ENCODE results near the gene FBXO11.
A peak's percentile ranks its signal among the peaks of the same experiment; 100 is the strongest.
"Not testable (repeated sequence)": the region's sequence is repeated elsewhere in the genome, so short reads cannot be mapped to it uniquely, and the experiment has no call there.

FBXO11 gene

DNA sequence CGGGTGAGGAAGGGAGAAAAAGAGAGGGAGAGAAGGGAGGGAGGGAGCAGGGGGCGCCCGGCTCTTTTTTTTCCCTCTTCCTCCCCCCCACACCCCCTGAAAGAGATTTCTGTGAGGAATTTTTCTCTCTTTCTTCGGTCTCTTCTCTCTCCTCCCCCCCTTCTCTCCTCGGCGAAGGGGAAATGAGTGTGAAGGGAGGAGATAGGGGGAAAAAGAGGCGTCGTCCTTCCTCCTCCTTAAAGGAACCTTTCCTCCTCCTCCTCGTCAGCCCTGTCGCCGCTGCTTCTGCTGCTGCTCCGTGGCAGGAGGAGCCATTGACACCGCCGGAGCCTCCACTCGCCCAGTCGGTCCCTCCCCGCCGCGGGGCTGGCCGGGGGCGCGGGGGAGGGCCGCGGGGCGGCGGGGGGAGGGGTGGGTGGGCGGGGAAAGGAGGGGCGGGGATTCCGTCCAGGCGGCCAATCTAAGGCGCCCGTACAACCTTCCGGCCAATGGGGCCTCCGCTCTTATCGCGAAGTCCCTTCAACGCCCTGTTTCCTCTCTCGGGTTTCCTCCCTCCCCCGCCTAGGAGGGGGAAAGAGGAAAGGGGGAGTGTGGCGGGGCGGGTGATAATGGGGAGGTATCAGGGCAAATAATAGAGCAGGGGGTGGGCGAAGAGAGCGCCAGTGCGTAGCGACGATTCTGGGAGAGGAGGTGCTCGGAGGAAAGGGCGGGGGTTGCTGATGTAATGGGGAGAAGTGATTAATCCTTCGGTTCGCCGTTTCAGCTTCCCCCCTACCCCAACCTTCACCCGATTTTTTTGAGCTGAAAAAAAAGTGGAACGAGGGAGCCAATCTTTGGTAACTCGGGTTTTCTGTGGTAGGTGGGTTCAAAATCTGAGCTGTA, at the start of gene FBXO11:
TSS of gene FBXO11 (minus strand) at position 342 of the 882 bp plus-strand sequence. CDS start 778 bp downstream, outside the sequence.
- peak; percentile 100 for DNase-seq

DNA sequence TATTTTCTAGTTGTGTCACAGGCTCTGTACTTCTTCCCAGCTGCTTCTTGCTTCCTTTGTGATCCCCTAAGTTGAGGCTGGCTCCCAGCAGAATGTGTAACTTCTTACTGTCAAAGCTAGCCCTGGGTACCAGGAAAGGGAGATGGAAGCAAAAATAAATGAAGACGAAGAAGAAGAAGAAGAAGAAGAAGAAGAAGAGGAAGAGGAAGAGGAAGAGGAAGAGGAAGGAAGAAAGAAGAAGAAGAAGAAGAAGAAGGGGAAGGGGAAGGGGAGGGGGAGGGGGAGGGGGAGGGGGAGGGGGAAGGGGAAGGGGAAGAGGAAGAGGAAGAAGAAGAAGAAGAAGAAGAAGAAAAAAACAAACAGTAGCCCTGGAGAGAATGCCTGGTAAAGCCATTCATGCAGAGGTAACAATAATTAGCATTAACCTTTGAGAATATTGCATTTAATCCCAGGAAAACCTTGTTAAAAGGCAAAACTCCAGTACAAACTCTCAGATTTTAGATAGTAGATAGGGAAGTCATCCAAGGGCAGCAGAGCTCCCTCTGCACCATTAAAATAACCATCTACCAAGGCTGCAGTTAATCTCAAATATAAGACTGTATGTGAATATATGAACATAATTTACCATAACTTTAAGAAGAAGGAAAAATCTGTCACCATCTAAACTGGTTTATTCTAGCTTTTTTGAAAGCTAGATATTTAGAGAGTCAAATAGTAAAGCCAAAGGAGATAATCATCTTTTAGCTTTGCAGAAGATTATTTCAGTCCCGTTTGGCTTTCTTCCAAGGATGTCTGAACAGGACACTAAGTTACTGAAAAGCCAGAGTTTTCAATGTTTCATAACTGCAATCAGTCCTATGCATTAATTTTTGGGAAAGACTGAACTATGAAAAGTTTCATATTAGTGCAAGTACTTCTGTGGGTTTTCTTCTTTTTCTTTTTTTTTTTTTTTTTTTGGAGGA, 44.3 kb upstream of the FBXO11 start:
- DNase-seq = peak; percentile 40

DNA sequence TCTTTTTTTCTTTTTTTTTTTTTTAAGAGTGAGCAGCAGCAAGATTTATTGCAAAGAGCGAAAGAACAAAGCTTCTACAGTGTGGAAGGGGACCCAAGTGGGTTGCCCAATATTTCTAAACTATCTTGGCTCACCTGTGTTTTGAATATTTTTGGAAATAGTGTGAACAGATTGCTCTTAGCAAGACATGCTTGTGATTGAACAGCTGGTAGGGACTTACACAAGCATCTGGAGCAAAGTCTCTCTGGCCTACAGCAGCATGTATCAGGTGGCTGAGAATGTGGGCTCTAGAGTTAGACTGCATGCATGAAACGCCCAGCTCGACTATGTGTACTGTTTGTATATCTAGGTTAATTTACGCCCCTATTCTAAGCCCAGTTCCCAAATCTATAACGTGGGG, 40.3 kb upstream of the FBXO11 start:
- peak; percentile 63 for DNase-seq

DNA sequence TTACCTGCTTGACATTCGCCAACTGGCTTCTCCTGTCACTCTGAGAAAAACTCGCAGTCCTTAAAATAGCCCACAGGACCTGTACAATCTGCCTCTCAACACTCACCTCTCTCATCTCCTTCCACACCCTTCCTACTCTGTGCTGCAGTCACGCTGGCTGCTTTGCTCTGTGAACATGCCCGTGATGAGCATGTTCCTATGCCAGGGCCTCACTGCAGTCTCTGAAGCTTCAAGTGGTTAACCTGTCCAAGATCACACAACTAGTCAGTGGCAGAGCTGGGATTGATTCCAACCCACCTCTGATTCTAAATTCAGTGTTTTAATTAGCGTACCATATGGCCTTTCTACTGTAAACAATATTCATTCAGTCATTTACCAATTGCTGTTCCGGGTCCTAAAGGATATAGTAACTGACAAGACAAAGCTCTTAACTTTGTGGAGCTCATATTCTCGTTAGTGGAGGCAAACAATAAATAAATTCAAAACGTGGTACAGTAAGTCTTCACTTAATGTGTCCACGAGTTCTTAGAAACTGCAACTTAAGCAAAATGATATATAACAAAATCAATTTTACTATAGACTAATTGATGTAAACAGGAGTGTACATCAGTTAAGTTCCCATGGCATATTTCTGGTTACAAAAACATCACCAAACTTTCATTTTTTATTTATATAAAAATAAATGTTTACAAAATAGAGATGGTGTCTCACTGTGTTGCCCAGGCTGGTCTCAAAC, 38.9 kb upstream of the FBXO11 start:
- DNase-seq = peak; percentile 37

DNA sequence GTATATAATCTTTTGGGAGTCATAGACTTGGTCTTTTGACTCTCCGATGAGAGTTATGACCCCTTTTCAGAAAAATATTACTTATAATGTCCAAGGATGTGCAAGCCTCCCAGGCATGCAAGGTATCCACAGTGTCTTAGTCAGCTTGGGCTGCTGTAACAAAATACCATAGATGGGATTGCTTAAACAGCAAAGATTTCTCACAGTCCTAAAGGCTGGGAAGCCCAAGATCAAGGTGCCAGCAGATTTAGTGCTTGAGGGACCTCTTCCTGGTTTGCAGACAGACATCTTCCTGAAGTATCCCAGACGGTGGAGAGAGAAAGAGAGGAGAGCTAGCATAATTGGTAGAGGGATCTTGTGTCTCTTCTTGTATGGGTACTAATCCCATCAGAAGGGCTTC, 35.6 kb upstream of the FBXO11 start:
- peak; percentile 62 for DNase-seq

DNA sequence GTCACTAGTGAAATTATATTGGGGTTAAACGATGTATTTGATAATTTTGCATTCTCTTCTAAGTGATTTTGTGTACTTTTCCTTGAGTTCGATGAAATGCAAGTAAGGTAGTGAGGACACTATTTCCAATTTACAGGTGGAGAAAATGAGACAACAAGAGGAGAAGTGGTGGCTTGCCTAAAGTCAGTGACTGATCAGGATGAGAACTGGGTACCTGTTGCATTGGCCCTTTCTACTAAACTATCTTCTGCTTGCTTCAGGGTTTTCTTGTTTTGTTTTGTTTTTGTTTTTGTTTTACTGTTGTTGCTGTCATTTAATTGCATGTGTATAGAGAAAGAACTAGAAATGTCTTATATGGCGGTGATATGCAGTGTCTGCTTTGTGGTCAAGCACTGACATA, 31.4 kb upstream of the FBXO11 start:
- DNase-seq = no peak

DNA sequence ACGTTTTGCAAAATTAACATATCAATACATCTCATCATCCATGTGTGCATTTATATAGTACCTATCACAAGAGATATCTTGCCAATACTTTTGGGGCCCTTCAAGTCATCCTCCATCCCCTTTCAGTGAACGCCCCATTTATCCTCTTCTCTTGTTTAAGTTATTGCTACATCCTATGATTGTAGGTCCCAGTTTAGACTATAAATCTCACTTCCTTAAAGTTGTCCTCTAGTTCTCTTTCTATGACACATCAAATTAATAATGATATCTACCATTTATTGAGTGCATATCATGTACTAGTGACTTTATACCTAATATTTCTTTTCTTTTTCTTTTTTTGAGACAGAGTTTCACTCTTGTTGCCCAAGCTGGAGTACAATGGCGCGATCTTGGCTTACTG, 28.8 kb upstream of the FBXO11 start:
- DNase-seq = no peak

DNA sequence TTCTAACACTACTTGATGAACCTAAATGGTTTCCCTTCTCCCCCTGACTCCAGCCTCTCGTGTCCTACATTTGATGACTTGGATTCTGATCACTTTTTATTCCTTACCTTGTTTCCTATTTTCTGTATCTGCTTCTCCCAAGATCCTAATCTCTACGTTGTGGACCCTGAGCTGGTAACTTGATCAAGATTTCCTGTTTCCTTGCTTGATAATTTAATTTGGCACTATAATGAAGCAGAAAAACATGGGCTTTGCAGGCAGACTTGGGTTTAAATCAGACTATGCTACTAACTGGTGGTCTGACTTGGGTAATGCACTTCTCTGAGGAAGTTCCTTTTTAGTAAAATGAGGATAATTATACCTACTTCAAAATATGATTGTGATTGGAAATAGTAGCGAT, 11.7 kb upstream of the FBXO11 start:
- DNase-seq = no peak

DNA sequence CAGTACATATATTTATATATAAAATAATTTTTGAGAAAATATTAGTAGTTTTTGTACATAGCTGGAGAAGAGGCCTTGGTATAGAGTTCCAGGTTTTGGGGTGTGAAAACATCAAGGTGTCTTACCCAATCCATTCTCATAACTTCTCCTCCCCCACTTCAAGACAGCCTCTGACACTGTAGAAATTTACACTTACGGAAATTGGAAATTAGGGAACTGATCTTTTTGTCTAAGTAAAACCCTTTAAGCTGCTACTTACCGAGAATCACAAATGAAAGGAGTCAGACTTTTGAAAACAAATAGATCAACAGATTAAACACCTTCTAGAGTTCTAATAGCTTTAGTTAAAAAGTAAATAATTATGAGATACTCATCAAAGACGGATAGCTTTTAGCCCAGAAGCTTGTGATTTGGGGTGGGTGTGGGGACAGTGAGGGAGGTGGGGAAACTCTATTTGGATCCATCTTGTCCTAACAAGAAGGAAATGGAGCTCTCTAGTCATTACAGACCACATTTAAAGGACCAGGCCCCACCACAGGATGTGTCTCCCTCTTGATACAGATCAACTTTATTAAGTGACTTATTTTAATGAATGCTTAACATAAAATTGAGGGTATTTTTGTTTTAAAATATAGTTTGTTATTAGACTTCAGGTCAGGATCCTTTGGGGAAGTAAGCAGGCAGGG, 11.1 kb upstream of the FBXO11 start:
- DNase-seq = no peak

DNA sequence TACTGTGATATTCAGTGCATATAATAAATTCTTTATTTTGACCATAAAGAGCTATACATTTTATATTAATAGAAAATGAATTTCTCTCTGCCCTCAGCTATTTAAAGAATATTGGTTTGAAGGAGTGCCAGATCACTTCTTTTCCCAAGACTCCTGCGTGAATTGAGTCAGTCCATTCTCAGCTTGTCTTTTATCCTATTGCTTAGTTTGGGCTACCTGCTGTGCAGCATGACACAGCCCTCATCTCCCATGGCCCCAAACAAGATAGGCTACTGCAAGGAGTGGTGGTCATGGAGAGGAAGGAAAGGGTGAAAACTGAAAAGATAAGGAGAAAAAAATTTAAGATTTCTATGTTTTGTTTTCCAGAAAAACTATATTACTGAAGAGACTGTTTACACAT, 10.1 kb upstream of the FBXO11 start:
- DNase-seq = no peak

DNA sequence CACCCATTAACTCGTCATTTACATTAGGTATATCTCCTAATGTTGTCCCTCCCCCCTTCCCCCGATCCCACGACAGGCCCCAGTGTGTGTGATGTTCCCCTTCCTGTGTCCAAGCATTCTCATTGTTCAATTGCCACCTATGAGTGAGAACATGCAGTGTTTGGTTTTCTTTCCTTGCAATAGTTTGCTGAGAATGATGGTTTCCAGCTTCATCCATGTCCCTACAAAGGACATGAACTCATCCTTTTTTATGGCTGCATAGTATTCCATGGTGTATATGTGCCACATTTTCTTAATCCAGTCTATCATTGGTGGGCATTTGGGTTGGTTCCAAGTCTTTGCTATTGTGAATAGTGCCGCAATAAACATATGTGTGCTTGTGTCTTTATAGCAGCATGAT, 4.4 kb upstream of the FBXO11 start:
- not testable (repeated sequence) for DNase-seq

DNA sequence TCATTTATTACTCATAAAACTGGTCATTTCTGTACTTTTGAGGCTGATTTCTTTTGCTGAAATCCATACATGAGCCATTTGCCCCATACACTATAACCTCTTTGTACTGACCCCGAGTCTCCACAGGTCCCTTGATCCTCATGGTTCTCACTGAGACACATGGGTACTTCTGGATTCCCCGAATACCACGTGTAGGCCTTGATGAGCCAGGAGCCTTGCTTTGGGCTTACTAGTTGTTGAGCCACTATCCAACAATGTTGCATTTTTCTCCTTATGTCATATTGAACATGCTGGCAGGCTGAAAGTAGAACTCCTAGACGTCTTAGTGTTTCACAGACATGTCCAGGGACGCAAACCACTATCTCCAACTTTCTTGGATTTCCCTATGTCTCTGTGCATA, 2.4 kb upstream of the FBXO11 start:
- no peak for DNase-seq

DNA sequence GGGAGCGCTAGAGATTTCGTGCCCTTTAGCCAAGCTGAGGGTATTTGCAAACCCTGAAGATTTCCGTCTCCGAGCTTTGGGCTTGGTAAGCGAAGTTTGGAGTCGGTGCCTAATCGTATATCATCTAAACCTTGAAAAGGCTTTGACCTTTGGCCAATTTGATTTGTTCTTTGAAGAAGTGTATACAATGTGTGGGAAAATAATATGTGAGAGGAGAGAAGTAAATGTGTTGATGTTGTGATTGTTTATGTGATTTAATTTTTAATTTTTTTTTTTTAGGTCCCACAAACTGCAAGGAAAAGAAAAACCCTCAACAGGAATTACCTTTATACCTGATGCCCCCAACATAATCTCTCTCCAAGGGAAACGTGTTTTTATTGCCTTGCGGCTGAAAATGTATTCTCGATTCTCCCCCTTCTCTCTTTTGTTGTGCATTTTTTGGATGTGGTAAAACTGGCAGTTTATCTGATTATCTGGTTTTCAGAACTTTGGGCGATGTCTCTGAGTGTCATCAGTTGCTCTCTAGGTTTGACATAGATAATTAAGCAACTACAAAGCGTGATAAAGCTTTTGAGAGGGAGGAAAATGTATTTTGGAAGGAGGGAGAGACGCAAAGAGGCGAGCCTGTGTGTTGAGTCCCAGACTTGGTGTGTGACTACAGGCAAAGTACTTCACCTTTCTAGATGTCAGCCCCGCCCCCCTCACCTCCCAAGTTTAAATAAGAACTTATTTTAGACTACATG, 912 bp upstream of the FBXO11 start:
- DNase-seq = peak; percentile 42

DNA sequence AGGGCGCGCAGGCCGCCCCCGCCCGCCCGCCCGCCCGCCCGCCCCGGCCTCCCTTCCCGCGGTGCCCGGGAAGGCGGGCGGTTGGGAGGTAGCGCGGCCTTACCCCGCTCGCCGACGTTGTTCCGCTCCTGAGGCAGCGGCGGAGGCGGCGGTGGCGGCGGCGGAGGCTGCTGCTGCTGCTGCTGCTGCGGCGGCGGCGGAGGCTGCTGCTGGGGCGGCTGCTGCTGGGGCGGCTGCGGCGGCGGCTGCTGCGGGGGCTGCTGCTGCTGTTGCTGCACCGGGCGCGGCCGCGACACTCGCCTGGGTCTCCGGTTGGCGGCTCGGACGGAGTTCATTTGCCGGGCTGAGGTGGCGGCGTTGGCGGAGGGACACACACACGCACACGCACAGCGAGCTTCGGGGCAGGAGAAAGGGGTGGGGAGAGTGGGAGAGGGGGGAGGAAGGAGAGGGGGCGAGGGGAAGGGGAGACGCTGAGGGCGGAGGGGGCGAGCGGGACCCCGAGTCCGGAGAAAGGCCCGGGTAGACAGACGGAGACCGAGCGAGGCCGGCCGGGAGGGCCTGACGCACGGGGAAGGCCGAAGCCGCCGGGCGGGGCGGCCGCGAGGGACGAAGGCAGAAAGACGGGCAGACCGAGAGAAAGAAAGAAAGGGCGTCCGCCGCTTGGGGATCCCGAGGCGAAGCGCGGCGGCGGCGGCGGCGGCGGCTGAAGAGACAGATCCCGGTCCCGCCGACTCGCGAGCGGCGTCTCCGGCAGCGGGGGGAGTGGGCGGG, 727 bp downstream of the FBXO11 start:
- DNase-seq = peak; percentile 78

DNA sequence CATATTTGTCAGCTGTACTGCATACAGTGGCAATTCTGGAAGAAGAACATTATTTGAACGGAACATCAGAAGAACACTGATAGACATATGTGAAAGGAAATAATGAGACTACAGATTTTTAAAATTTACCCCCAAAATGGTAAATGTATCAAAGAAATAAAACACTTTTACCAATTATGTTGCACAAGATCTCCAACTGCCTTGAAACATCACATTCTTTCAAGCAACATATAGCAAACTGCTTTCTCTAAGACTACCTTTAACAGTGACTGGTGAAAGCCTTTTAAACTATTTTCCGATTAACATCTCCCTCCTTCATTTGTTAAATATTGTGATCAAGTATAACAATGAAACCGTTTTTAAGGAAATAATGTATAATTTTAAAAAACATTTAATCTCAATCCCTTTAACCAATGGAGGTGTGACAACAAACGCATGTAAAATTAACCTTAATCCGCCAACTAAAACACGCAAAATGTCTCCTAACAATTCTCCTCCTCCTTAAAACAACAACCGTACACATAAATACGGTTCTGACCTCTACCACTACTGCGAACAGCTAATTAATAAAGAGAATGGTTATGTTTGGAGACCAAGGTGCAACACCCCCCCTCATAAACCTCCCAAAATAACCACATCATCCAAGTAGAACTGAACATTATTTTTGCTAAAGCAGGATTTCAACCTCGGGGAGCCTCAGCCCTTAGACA, 2.4 kb downstream of the FBXO11 start:
- DNase-seq = no peak

DNA sequence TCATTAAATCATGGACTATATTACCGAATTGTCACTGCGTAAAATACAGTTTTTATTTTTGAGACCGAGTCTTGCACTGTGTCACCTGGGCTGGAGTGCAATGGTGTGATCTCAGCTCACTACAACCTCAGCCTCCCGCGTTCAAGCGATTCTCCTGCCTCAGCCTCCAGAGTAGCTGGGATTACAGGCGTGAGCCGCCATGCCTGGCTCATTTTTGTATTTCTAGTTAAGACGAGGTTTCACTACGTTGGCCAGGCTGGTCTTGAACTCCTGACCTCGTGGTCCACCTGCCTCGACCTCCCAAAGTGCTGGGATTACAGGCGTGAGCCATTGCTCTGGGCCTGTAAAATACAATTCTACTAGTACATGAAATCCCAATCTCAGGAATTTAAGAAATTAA, 4.4 kb downstream of the FBXO11 start:
- DNase-seq = not testable (repeated sequence)

DNA sequence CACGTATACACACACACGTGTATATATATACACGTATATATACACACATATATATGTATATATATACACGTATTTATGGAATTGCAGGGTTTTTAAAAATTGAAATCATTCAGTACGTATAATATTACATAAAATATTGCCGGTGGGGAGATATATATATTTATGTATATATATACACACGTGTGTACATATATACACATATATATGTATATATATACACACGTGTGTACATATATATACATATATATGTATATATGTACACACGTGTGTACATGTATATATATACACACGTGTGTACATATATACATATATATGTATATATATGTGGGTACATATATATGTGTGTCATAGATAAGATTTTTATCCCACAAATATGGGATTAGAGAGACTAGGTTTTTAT, 5.4 kb downstream of the FBXO11 start:
- no peak for DNase-seq

DNA sequence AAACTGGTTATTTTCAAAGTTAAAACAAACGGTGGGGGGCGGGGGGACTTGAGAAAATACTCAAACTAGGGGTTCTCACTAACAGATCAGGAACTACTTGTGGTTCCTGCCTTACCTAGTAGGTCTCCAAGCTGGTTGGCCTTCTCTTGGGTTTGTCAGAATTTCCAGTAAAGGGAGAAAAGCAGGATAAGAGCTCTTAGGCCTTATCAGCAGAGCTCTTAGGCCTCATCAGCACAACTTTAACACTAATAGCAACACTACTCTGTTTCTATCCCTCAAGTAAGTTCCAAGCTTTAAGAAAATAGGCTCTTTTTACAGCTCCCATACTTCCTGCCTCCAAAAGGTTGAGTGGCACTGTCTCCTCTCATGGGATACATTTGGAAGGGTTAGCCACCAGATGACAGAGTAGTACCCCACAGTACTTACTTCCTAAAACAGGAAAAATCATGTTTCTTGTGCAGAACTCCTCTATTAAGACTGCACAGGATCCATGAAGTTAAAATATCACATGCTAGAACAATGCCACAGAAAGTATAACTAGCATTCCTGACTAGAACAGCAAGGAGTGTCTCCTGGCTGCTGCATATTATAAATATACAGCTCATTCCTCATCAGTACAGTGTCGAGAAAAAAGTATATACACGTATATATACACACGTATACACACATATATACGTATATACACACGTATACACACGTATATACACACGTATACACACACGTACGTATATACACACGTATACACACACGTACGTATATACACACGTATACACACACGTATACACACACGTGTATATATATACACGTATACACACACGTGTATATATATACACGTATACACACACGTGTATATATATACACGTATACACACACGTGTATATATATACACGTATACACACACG, 6.1 kb downstream of the FBXO11 start:
- no peak for DNase-seq

All from NCI-H82 (cell line).